ENCODE results near the gene PHYH.

DNA sequence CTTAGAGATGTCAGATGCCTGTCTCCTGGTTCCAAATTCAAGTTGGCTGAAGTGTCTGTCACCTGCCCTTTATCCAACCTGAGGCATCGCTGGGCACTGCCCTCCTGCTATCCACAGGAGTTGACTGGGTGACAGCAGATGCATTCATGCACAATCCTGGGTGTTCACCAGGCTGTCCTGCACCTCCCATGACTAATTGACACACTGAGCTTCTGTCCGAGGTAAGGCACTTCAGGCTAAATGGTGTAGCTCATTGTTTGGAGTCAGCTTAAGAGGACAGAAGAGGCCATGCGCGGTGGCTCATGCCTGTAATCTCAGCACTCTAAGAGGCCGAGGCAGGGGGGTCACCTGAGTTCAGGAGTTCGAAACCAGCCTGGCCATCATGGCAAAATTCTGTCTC lies 68.1 kb downstream of the PHYH start:
- TF ChIP-seq, protein P1, sequence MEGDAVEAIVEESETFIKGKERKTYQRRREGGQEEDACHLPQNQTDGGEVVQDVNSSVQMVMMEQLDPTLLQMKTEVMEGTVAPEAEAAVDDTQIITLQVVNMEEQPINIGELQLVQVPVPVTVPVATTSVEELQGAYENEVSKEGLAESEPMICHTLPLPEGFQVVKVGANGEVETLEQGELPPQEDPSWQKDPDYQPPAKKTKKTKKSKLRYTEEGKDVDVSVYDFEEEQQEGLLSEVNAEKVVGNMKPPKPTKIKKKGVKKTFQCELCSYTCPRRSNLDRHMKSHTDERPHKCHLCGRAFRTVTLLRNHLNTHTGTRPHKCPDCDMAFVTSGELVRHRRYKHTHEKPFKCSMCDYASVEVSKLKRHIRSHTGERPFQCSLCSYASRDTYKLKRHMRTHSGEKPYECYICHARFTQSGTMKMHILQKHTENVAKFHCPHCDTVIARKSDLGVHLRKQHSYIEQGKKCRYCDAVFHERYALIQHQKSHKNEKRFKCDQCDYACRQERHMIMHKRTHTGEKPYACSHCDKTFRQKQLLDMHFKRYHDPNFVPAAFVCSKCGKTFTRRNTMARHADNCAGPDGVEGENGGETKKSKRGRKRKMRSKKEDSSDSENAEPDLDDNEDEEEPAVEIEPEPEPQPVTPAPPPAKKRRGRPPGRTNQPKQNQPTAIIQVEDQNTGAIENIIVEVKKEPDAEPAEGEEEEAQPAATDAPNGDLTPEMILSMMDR (IDR thresholded peaks at IDR 0.05), result no peak
- TF ChIP-seq POLR2A (IDR thresholded peaks at IDR 0.05), result no peak

All from body of pancreas (tissue), 4 donors.